ENCODE data around the gene APBA1.

The APBA1 gene

DNA sequence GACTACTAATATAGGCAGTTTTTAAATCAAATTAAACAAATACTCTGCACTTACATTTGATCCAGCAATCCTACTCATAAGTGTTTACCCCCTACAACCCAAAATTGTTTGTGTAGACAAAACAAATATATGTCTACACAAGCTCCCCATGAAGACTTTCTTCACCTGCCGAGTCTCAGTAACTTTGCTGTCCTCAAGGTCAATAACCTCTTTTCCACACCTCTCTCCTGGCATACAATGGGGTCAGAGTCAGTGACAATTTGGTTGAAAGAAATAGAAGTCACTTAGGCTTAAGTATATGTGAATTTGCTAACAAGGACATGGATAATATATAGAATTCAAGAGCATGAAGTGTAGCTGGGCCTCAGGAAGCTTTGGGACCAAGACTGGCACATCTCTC lies 29.1 kb downstream of the APBA1 start:
- Mint-ChIP-seq H3K4me3 (no peak overlapping the region), H3K4me1 (no peaks in the 10 kb centered on the region), H3K9me3 (peaks cover 7% of the 10 kb centered on the region), H3K27ac (no peak overlapping the region), H3K36me3 (no peaks in the 10 kb centered on the region), H3K27me3 (peaks cover 1% of the 10 kb centered on the region)
- ATAC-seq (ENCODE audit: low read depth) (no peak), DNase-seq (ENCODE audit: low spot score in 2 of 2) (no peak)

DNA sequence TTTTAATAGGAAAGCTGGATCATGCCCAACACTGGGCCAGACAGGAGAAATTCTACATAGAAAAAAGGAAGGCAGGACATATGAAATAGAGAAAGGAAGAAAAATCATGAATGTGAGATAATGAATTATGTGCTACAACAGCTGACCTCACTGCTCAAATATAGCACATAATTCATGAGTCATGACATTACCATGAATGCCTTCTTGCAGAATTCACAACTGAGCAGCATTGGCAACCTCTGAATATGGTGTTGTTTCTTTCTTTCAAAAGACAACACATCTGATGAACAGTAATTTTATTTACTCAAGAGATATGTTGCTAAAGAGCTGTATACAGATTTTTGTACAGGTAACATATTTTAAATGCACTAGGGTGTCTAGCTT lies 34.4 kb downstream of the APBA1 start:
- Mint-ChIP-seq H3K4me1 (no peaks in the 10 kb centered on the region), H3K36me3 (no peaks in the 10 kb centered on the region), H3K27me3 (peaks cover 5% of the 10 kb centered on the region), H3K4me3 (no peak overlapping the region), H3K9me3 (peaks cover 12% of the 10 kb centered on the region), H3K27ac (no peak overlapping the region)
- ATAC-seq (ENCODE audit: low read depth) (no peak), DNase-seq (ENCODE audit: low spot score in 2 of 2) (no peak)

DNA sequence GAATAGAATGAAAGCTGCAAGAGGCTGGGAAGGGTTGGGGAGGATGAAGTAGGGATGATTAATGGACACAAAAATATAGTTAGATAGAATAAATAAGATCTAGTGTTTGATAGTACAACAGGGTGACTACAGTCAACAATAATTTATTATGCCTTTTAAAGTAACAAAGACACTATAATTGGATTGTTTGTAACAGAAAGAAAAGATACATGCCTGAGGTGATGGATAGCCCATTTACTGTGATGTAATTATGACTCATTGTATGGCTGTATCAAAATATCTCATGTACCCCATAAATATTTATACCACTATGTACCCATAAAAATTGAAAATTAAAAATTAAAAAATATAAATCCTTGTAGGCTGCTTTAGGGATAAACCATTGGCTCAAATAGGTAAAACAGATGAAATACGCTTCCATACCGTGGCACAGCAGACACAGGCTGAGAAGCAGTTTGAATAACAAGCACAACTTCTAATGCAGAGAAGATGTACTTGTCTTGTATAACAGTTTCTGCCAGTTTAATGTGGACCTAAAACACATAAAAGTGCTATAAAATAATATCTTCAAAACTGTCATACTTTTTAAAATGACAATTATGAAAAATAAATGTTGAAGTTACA lies 34.9 kb downstream of the APBA1 start:
- no peaks in the 10 kb centered on the region for H3K36me3 Mint-ChIP-seq
- H3K9me3 Mint-ChIP-seq: peaks cover 10% of the 10 kb centered on the region
- DNase-seq (ENCODE audit: low spot score in 2 of 2) (no peak), ATAC-seq (ENCODE audit: low read depth) (no peak)
- H3K27me3 Mint-ChIP-seq: peaks cover 5% of the 10 kb centered on the region
- H3K27ac Mint-ChIP-seq: no peak overlapping the region
- H3K4me3 Mint-ChIP-seq: no peak overlapping the region
- H3K4me1 Mint-ChIP-seq: no peaks in the 10 kb centered on the region

DNA sequence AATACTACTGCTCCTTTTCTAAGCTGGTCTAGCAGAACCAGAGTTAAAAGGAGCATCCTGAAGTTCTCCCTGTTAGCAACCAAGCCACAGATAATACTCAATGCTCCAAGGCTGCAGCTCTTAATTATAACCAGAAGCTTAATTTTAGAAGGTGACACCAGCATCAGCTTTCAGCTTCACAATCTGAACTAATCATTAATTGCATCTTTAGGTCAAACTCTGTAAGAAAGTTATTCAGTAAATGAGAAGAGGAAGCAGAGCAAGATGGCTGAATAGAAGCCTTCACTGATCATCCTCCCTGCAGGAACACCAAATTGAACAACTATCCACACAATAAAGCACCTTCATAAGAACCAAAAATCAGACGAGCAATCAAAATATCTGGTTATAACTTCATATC lies 38.5 kb downstream of the APBA1 start:
- no peak overlapping the region for H3K4me3 Mint-ChIP-seq
- no peaks in the 10 kb centered on the region for H3K36me3 Mint-ChIP-seq
- DNase-seq (ENCODE audit: low spot score in 2 of 2) (no peak), ATAC-seq (ENCODE audit: low read depth) (no peak)
- H3K4me1 Mint-ChIP-seq: no peaks in the 10 kb centered on the region
- H3K9me3 Mint-ChIP-seq: peaks cover 7% of the 10 kb centered on the region
- H3K27ac Mint-ChIP-seq: no peak overlapping the region
- peaks cover 8% of the 10 kb centered on the region for H3K27me3 Mint-ChIP-seq

DNA sequence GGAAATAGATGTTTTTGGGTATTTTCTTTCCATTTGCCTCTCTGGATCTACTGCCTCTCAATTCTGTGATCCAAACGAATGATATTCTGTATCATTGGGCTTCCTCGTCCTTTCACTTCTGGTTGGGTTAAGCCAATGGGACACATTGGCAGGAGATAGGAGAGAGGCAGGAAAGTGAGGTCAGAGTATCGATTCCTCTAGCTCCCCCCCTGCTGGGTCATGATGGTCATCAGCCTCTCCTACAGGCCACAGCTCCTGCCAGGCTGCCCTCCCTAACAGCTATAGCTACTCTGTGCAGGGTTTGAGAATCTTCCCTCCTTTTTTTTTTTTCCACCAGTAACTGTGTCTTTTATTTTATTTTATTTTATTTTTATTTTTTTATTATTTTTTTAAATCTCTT lies 39.4 kb downstream of the APBA1 start:
- Mint-ChIP-seq H3K36me3 (no peaks in the 10 kb centered on the region), H3K27me3 (peaks cover 12% of the 10 kb centered on the region), H3K9me3 (peaks cover 7% of the 10 kb centered on the region), H3K4me1 (no peaks in the 10 kb centered on the region), H3K4me3 (no peak overlapping the region), H3K27ac (no peak overlapping the region)
- DNase-seq (ENCODE audit: low spot score in 2 of 2) (no peak), ATAC-seq (ENCODE audit: low read depth) (no peak)

DNA sequence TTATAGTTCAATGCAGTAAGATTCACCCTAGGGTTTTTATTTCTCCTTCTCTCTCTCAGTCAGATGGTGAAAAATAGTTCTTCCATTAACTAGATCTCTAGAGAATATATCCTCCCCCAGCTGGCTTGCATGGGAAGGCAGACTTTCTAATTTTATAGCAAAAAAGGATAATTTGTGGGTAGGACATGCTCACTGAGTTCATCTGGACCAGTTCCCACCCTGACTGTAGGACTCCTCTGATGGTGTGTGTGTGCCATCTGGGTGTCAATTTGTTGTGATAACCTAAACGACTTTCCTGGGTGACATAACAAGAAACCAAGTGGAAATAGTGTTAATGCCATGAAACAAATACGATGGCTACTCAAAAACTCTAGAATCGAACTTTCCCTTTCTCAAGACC lies 44.9 kb downstream of the APBA1 start:
- Mint-ChIP-seq H3K4me1 (no peaks in the 10 kb centered on the region), H3K27ac (no peak overlapping the region), H3K27me3 (peaks cover 6% of the 10 kb centered on the region), H3K9me3 (peaks cover 1% of the 10 kb centered on the region), H3K36me3 (no peaks in the 10 kb centered on the region), H3K4me3 (no peak overlapping the region)
- no peak for DNase-seq (ENCODE audit: low spot score in 2 of 2)
- no peak for ATAC-seq (ENCODE audit: low read depth)

DNA sequence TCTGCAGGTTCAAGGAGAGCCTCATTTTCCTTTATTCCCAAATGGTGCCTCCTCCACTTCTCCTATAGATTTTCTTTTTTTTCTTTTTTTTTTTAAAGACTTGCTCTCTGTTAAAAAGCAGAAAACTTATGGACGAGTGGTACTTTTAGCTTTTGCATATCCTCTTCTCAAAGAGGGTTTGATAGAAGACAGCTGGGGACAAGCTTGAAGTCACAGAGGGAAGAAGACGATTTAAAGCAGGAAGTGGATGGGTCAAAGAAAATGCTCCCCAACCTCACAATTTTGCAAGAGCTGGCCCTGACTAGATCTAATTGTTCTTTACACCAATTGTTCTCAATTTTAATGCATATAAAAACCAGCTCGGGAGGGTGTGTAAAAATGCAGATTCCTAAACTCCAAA lies 48.9 kb downstream of the APBA1 start:
- Mint-ChIP-seq H3K4me3 (no peak overlapping the region), H3K27ac (no peak overlapping the region), H3K36me3 (no peaks in the 10 kb centered on the region), H3K9me3 (no peaks in the 10 kb centered on the region), H3K27me3 (peaks cover 4% of the 10 kb centered on the region), H3K4me1 (no peaks in the 10 kb centered on the region)
- no peak for DNase-seq (ENCODE audit: low spot score in 2 of 2)
- no peak for ATAC-seq (ENCODE audit: low read depth)

DNA sequence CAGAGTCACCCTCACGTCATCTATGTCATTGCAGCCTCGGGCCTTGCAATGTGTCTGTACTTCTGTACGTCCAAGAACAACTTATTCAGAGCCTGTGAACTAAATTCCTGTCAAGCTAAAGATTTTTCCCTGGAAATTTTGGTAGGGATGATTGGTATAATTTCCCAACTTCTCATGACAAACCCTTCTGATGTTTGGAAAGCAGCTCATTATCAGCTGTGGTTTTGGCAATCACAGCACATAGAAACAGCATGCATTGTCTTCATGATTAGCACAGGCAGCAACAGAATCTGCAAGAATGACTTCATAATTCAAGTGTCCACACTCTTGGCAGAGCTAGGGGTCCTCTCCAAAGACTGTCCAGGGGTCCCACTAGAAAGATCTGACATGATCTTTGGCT lies 49.5 kb downstream of the APBA1 start:
- peaks cover 4% of the 10 kb centered on the region for H3K27me3 Mint-ChIP-seq
- no peak overlapping the region for H3K27ac Mint-ChIP-seq
- DNase-seq (ENCODE audit: low spot score in 2 of 2) (no peak), ATAC-seq (ENCODE audit: low read depth) (no peak)
- H3K4me1 Mint-ChIP-seq: no peaks in the 10 kb centered on the region
- no peak overlapping the region for H3K4me3 Mint-ChIP-seq
- no peaks in the 10 kb centered on the region for H3K9me3 Mint-ChIP-seq
- H3K36me3 Mint-ChIP-seq: no peaks in the 10 kb centered on the region

DNA sequence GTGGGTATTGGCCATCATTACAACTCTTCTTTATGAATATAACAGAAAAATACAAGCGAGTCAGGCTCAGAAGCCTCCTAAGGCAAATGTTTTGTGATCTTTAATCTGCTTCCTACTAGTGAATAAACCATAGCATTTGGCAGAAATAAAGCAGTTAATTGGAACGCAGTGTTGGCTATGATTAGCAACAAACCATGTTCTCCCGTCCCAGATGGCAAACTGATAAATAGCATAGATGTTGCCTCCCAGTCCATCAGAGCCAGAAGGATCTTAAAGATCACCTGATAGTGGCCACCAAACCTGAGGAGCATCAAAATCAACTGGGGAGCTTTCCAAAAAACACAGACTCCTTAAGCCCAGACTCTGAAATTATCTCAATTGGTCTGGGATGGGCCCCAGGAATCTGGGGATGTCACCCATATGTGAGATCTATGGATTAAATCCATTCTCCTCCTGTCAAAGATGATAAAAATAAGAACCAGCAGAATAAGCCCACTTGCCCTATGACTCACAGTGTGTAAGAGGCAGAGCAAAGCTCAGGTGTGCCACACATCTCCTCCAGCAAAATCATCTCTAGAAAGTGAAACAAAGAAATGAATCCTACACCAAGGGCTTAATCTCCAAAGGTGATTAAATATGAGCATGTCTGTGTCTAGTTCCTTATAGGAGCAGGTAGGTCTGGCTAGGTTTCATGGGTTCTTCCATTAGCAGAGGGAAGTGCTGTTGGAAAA lies 50.3 kb downstream of the APBA1 start:
- Mint-ChIP-seq H3K4me1 (no peaks in the 10 kb centered on the region), H3K4me3 (no peak overlapping the region), H3K27me3 (peaks cover 7% of the 10 kb centered on the region), H3K9me3 (no peaks in the 10 kb centered on the region), H3K36me3 (no peaks in the 10 kb centered on the region), H3K27ac (no peak overlapping the region)
- ATAC-seq (ENCODE audit: low read depth): no peak
- no peak for DNase-seq (ENCODE audit: low spot score in 2 of 2)

DNA sequence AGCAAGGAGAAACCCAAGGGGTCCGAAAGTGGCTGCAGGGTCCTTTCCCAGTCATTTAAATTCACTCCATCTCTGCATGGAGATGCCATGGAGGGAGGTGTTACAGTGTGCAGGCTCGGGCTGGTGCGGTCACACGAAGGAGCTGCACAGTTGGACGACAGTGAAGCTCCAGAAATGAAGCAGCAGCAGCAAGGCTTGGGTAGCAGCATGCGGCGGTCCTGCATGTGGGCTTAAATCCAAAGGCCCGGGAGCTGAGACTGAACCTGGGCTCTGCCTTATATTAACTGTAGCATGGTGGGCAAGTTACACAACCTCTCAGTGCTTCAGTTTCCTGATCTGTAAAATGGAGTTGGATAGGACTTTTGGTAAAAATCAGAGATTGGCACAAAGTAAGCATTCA lies 51.4 kb downstream of the APBA1 start:
- no peaks in the 10 kb centered on the region for H3K36me3 Mint-ChIP-seq
- peaks cover 7% of the 10 kb centered on the region for H3K27me3 Mint-ChIP-seq
- no peak overlapping the region for H3K27ac Mint-ChIP-seq
- H3K4me1 Mint-ChIP-seq: no peaks in the 10 kb centered on the region
- ATAC-seq (ENCODE audit: low read depth) (no peak), DNase-seq (ENCODE audit: low spot score in 2 of 2) (no peak)
- no peaks in the 10 kb centered on the region for H3K9me3 Mint-ChIP-seq
- H3K4me3 Mint-ChIP-seq: no peak overlapping the region

DNA sequence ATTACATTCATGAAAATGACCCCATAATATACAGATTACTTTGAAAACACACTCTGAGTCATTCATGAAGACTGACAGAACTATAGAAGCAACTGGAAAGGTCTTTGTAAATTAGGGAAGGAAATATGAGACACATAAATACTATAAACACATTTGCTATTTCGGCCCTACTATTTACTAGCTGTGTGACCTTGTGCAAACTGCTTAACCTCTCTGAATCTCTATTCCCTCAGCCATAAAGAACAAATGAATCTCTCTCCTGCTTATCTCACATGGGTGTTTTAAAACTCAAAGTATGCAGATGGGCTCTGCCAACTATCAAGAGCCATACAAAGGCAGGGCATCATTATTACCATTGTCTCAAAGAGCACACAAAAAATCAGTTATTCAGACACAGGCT lies 52.9 kb downstream of the APBA1 start:
- H3K9me3 Mint-ChIP-seq: no peaks in the 10 kb centered on the region
- H3K27me3 Mint-ChIP-seq: peaks cover 7% of the 10 kb centered on the region
- no peak overlapping the region for H3K4me3 Mint-ChIP-seq
- H3K36me3 Mint-ChIP-seq: no peaks in the 10 kb centered on the region
- DNase-seq (ENCODE audit: low spot score in 2 of 2): no peak
- no peak overlapping the region for H3K27ac Mint-ChIP-seq
- ATAC-seq (ENCODE audit: low read depth): no peak
- no peaks in the 10 kb centered on the region for H3K4me1 Mint-ChIP-seq

DNA sequence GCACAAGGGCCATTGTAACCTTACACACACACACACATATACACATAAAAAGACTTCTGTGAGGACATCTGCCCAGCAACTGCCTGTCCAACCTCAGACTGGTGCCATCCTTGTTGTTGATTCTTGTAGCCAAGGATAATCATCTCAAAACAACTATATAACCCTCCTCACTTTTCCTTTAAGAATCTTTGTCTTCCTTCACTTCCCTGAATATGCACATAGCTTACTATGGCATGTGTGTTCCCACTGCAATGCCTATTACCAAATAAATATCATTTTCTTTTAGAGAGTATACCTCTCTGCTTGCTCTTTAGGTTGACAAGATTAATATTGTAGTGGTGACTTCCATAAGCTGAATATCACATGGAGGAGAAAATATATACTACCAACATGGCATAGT lies 55.2 kb downstream of the APBA1 start:
- H3K36me3 Mint-ChIP-seq: no peaks in the 10 kb centered on the region
- no peaks in the 10 kb centered on the region for H3K9me3 Mint-ChIP-seq
- no peaks in the 10 kb centered on the region for H3K4me1 Mint-ChIP-seq
- no peak for DNase-seq (ENCODE audit: low spot score in 2 of 2)
- H3K27me3 Mint-ChIP-seq: peaks cover 7% of the 10 kb centered on the region
- ATAC-seq (ENCODE audit: low read depth): no peak
- no peak overlapping the region for H3K4me3 Mint-ChIP-seq
- H3K27ac Mint-ChIP-seq: no peak overlapping the region

DNA sequence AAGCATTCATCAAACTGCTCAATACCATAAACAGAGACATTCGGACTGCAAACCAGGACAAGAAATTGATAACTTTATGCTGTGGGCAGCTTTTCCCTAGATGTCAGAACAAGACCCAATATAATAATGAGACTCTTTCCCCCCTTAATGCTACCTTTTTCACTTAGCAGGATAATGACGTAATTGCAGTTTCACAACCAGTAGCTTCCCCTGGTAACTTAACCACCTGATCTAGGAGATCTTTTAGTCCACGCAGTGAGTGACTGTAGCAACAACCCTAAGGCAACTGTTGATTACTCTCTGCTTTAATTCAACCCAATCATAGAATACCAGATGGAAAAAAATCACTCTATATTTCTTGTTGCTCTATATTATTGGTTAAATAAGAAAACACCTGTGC lies 56.3 kb downstream of the APBA1 start:
- ATAC-seq (ENCODE audit: low read depth) (no peak), DNase-seq (ENCODE audit: low spot score in 2 of 2) (no peak)
- H3K9me3 Mint-ChIP-seq: no peaks in the 10 kb centered on the region
- no peaks in the 10 kb centered on the region for H3K36me3 Mint-ChIP-seq
- H3K4me3 Mint-ChIP-seq: no peak overlapping the region
- H3K27me3 Mint-ChIP-seq: peaks cover 7% of the 10 kb centered on the region
- H3K4me1 Mint-ChIP-seq: no peaks in the 10 kb centered on the region
- H3K27ac Mint-ChIP-seq: no peak overlapping the region

DNA sequence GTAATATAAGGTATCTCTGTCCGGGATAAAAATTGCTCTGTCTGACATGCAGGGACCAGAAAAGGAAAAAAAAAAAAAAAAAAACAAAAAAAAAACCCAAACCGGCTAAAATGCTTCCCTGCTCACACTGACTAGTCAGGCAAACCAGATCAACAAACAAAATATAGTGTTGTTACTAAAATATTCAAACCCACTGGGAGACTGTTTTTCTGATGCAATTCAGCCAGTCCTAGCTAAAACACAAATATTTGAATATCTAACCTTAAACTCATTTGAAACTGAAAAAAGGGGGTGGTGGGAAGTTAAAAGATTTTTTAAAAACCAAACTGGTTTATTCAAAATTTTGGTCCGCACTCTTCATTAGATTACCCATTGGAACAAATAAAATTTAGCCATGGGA lies 61.0 kb downstream of the APBA1 start:
- H3K36me3 Mint-ChIP-seq: no peaks in the 10 kb centered on the region
- no peak overlapping the region for H3K27ac Mint-ChIP-seq
- no peak for ATAC-seq (ENCODE audit: low read depth)
- peaks cover 1% of the 10 kb centered on the region for H3K27me3 Mint-ChIP-seq
- DNase-seq (ENCODE audit: low spot score in 2 of 2): no peak
- no peak overlapping the region for H3K4me3 Mint-ChIP-seq
- no peaks in the 10 kb centered on the region for H3K9me3 Mint-ChIP-seq
- H3K4me1 Mint-ChIP-seq: no peaks in the 10 kb centered on the region

DNA sequence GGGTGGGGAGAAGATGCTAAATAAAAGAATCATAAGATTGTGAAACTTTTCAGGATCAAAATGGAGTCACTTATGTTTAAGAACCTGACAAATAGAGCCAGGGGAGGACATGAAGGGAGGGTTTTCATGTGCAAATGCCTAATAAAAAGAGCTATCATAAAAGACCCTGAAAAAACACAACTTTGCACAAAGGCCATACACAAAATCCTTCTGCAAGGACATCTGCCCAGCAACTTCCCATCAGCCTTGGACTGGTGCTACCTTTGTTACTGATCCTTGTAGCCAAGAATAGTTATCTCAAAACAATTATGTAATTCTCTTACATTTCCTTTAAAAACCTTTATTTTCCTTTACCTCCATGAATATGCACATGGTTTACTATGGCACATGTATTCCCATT lies 63.0 kb downstream of the APBA1 start:
- ATAC-seq (ENCODE audit: low read depth) (no peak), DNase-seq (ENCODE audit: low spot score in 2 of 2) (no peak)
- Mint-ChIP-seq H3K27ac (no peak overlapping the region), H3K27me3 (peaks cover 6% of the 10 kb centered on the region), H3K36me3 (no peaks in the 10 kb centered on the region), H3K4me1 (no peaks in the 10 kb centered on the region), H3K4me3 (no peak overlapping the region), H3K9me3 (peaks cover 2% of the 10 kb centered on the region)

Data from memory B cell (primary cell).